Fibroblast of lung (primary cell): ENCODE data around the gene ZMYND19.

ENCODE experiments used
- CTCF ChIP-seq, 2 donors: IDR thresholded peaks in 1 of 2; conservative IDR thresholded peaks in 1 of 2; 1 replicate in 1 of 2; 2 replicates in 1 of 2; pipeline ENCODE4 v1.5.1; 2011 to 2012; ENCODE audit warnings: low read length in 2 of 2, control low read depth in 1 of 2, inconsistent platforms in 1 of 2, low read depth in 1 of 2, mild to moderate bottlenecking in 1 of 2
- EZH2 ChIP-seq: IDR thresholded peaks from 2 replicates; pipeline ENCODE4 v1.5.1; 2012; ENCODE audit warnings: low read length, control low read depth, mild to moderate bottlenecking; ENCODE audit errors: missing control alignments

GRCh38 chr9:137590469-137591383 lies at the start of gene ZMYND19:
- TF ChIP-seq CTCF (conservative IDR thresholded peaks at IDR 0.05 in 1 of 2, IDR thresholded peaks at IDR 0.05 in 1 of 2; ENCODE audit: low read depth in 1 of 2, low read length in 2 of 2) (no peak), EZH2 (no peak)
